ENCODE data around the gene ARHGAP44. TPM values are rescaled to one million over a fixed set of nuclear protein-coding genes. Genes with fewer than 3 reads are reported as not detected.
"Not testable (repeated sequence)": the region's sequence is repeated elsewhere in the genome, so short reads cannot be mapped to it uniquely, and the experiment has no call there.

The ARHGAP44 gene
- total RNA-seq, 1 donor from 2014 or later: 12.4 TPM

GRCh38 chr17:12977008-12977751 lies 187.9 kb downstream of the ARHGAP44 start:
- H3K27me3 Mint-ChIP-seq: peaks cover 13% of the 10 kb centered on the region
- no peak overlapping the region for H3K4me3 Mint-ChIP-seq (ENCODE audit: low read depth)
- no peak overlapping the region for H3K27ac Mint-ChIP-seq
- peaks cover 2% of the 10 kb centered on the region for H3K4me1 Mint-ChIP-seq (ENCODE audit: low read depth)
- no peak for DNase-seq (ENCODE audit: low spot score, unreplicated experiment)
- peaks cover 2% of the 10 kb centered on the region for H3K36me3 Mint-ChIP-seq (ENCODE audit: insufficient read depth)
- TF ChIP-seq CTCF (IDR thresholded peaks at IDR 0.05; ENCODE audit: unreplicated experiment): no peak
- no peaks in the 10 kb centered on the region for H3K9me3 Mint-ChIP-seq (ENCODE audit: low read depth)

- H3K36me3 Mint-ChIP-seq (ENCODE audit: insufficient read depth); H3K9me3 Mint-ChIP-seq (ENCODE audit: low read depth); H3K27ac Mint-ChIP-seq; H3K4me1 Mint-ChIP-seq (ENCODE audit: low read depth); H3K27me3 Mint-ChIP-seq; H3K4me3 Mint-ChIP-seq (ENCODE audit: low read depth); DNase-seq (ENCODE audit: low spot score, unreplicated experiment): not testable (repeated sequence)
Measured at GRCh38 chr17:12978787-12979186, 189.5 kb downstream of the ARHGAP44 start.

GRCh38 chr17:12979246-12979645 lies 189.9 kb downstream of the ARHGAP44 start:
- H3K9me3 Mint-ChIP-seq (ENCODE audit: low read depth): no peaks in the 10 kb centered on the region
- DNase-seq (ENCODE audit: low spot score, unreplicated experiment): no peak
- peaks cover 3% of the 10 kb centered on the region for H3K27me3 Mint-ChIP-seq
- H3K4me3 Mint-ChIP-seq (ENCODE audit: low read depth): no peak overlapping the region
- no peak for TF ChIP-seq CTCF (IDR thresholded peaks at IDR 0.05; ENCODE audit: unreplicated experiment)
- peaks cover 2% of the 10 kb centered on the region for H3K36me3 Mint-ChIP-seq (ENCODE audit: insufficient read depth)
- peaks cover 3% of the 10 kb centered on the region for H3K4me1 Mint-ChIP-seq (ENCODE audit: low read depth)
- no peak overlapping the region for H3K27ac Mint-ChIP-seq

- Mint-ChIP-seq H3K27me3 (no peaks in the 10 kb centered on the region), H3K4me3 (ENCODE audit: low read depth) (no peak overlapping the region), H3K4me1 (ENCODE audit: low read depth) (peaks cover 1% of the 10 kb centered on the region), H3K36me3 (ENCODE audit: insufficient read depth) (peaks cover 2% of the 10 kb centered on the region), H3K9me3 (ENCODE audit: low read depth) (no peaks in the 10 kb centered on the region), H3K27ac (no peak overlapping the region)
- DNase-seq (ENCODE audit: low spot score, unreplicated experiment): no peak
- no peak for TF ChIP-seq CTCF (IDR thresholded peaks at IDR 0.05; ENCODE audit: unreplicated experiment)
Measured at GRCh38 chr17:12979826-12980500, 190.7 kb downstream of the ARHGAP44 start.

- Mint-ChIP-seq H3K4me1 (ENCODE audit: low read depth) (peaks cover 1% of the 10 kb centered on the region), H3K4me3 (ENCODE audit: low read depth) (no peak overlapping the region), H3K9me3 (ENCODE audit: low read depth) (no peaks in the 10 kb centered on the region), H3K27ac (no peak overlapping the region), H3K36me3 (ENCODE audit: insufficient read depth) (no peaks in the 10 kb centered on the region), H3K27me3 (no peaks in the 10 kb centered on the region)
- no peak for TF ChIP-seq CTCF (IDR thresholded peaks at IDR 0.05; ENCODE audit: unreplicated experiment)
- no peak for DNase-seq (ENCODE audit: low spot score, unreplicated experiment)
Measured at GRCh38 chr17:12982224-12982623, 192.9 kb downstream of the ARHGAP44 start.
